CD14-positive monocyte (primary cell): ENCODE data around the gene TNPO3. TPM values are rescaled to one million over a fixed set of nuclear protein-coding genes. Genes with fewer than 3 reads are reported as not detected.

Source experiments
- DNase-seq, 3 donors: peaks; one replicate each; pipeline ENCODE4 v3.0.0-alpha.2; 2011 to 2022
- H2AFZ ChIP-seq: 2 replicates; pipeline ENCODE4 v1.6.0; 2012; ENCODE audit warnings: mild to moderate bottlenecking, low read depth, low read length, inconsistent platforms; ENCODE audit not compliant: insufficient read depth, poor library complexity, severe bottlenecking
- H3K27ac ChIP-seq, 2 donors: 1 replicate in 1 of 2; 2 replicates in 1 of 2; pipeline ENCODE4 v1.5.1; 2012 to 2013; ENCODE audit warnings: low read length in 2 of 2, control low read depth in 1 of 2, inconsistent platforms in 1 of 2, low read depth in 1 of 2, mild to moderate bottlenecking in 1 of 2
- H3K27me3 ChIP-seq, 2 donors: one replicate each; pipeline versions ENCODE4 v1.6.0 to v1.6.1; 2011 to 2013; ENCODE audit warnings: low read length in 2 of 2; ENCODE audit not compliant: control insufficient read depth in 2 of 2, insufficient read depth in 2 of 2
- H3K36me3 ChIP-seq, 2 donors: replicated peaks in 1 of 2; 1 replicate in 1 of 2; 2 replicates in 1 of 2; pipeline versions ENCODE4 v1.5.1 to v1.6.1; 2012 to 2013; ENCODE audit warnings: low read length in 2 of 2, control low read depth in 1 of 2, inconsistent platforms in 1 of 2, mild to moderate bottlenecking in 1 of 2; ENCODE audit not compliant: insufficient read depth in 2 of 2, control insufficient read depth in 1 of 2
- H3K4me1 ChIP-seq, 2 donors: 1 replicate in 1 of 2; 2 replicates in 1 of 2; pipeline versions ENCODE4 v1.5.1 to v1.6.1; 2012 to 2013; ENCODE audit warnings: low read length in 2 of 2, control low read depth in 1 of 2, inconsistent platforms in 1 of 2, mild to moderate bottlenecking in 1 of 2, moderate library complexity in 1 of 2; ENCODE audit not compliant: insufficient read depth in 2 of 2, control insufficient read depth in 1 of 2
- H3K4me2 ChIP-seq: replicated peaks from 2 replicates; pipeline ENCODE3; 2012; ENCODE audit warnings: low read length, moderate library complexity, mild to moderate bottlenecking; ENCODE audit not compliant: poor library complexity, severe bottlenecking; ENCODE audit errors: extremely low read depth
- H3K4me3 ChIP-seq, 3 experiments: fragments of 200-600 bp in 1 of 3; sonication (generic) in 1 of 3; replicated peaks in 1 of 3; 1 replicate in 2 of 3; 2 replicates in 1 of 3; pipeline ENCODE4 v1.5.1; 2011 to 2013; ENCODE audit warnings: low read length in 3 of 3, mild to moderate bottlenecking in 3 of 3, control low read depth in 2 of 3, low read depth in 2 of 3, inconsistent platforms in 1 of 3, moderate library complexity in 1 of 3
- H3K79me2 ChIP-seq: 2 replicates; pipeline ENCODE4 v1.6.0; 2012; ENCODE audit warnings: mild to moderate bottlenecking, control low read depth, inconsistent platforms, low read length, moderate library complexity; ENCODE audit not compliant: insufficient read depth
- H3K9ac ChIP-seq: 2 replicates; pipeline ENCODE4 v1.6.0; 2017; ENCODE audit warnings: low read length, mild to moderate bottlenecking; ENCODE audit not compliant: insufficient read depth, poor library complexity, severe bottlenecking
- H3K9me3 ChIP-seq, 2 donors: replicated peaks in 1 of 2; 1 replicate in 1 of 2; 2 replicates in 1 of 2; pipeline versions ENCODE4 v1.5.1 to v1.6.1; 2012 to 2013; ENCODE audit warnings: low read length in 2 of 2, control low read depth in 1 of 2; ENCODE audit not compliant: control insufficient read depth in 1 of 2, insufficient read depth in 1 of 2
- H4K20me1 ChIP-seq: 2 replicates; pipeline ENCODE4 v1.6.0; 2012; ENCODE audit warnings: mild to moderate bottlenecking, low read length, control low read depth, moderate library complexity; ENCODE audit not compliant: insufficient read depth
- H3K27ac Mint-ChIP-seq, 7 donors: one replicate each; pipeline ENCODE4 v1.8.0; 2020; ENCODE audit warnings: mild to moderate bottlenecking in 7 of 7, mixed read lengths in 7 of 7, moderate library complexity in 6 of 7, inconsistent platforms in 2 of 7
- H3K27me3 Mint-ChIP-seq, 3 donors: one replicate each; pipeline ENCODE4 v1.8.0; 2021 to 2022; ENCODE audit warnings: low read depth in 3 of 3, mild to moderate bottlenecking in 3 of 3, mixed read lengths in 3 of 3, moderate library complexity in 3 of 3, inconsistent platforms in 1 of 3
- H3K36me3 Mint-ChIP-seq, 2 donors: one replicate each; pipeline ENCODE4 v1.8.0; 2020; ENCODE audit warnings: mixed read lengths in 2 of 2, inconsistent platforms in 1 of 2, mild to moderate bottlenecking in 1 of 2
- H3K4me1 Mint-ChIP-seq: one replicate; pipeline ENCODE4 v1.8.0; 2020; ENCODE audit warnings: mild to moderate bottlenecking, mixed read lengths
- H3K4me3 Mint-ChIP-seq, 2 donors: one replicate each; pipeline ENCODE4 v1.8.0; 2020; ENCODE audit warnings: mild to moderate bottlenecking in 2 of 2, mixed read lengths in 2 of 2, moderate library complexity in 1 of 2
- H3K9me3 Mint-ChIP-seq, 7 donors: one replicate each; pipeline ENCODE4 v1.8.0; 2020 to 2022; ENCODE audit warnings: mixed read lengths in 7 of 7, mild to moderate bottlenecking in 6 of 7, moderate library complexity in 6 of 7, inconsistent platforms in 2 of 7
- WGBS: methylation state at CpG from one replicate; pipeline ENCODE4 v1.1.5; 2013; ENCODE audit warnings: missing lambda C conversion rate; ENCODE audit not compliant: insufficient coverage; 5-methylcytosine and 5-hydroxymethylcytosine counted together
- intact Hi-C, 2 donors: fragments of 100-400 bp; cut with micrococcal nuclease; formaldehyde crosslinking; loops; one replicate each; pipeline versions ENCODE4 v1.15.0 to v1.15.1; 2023
- polyA plus RNA-seq, 3 donors: library from polyadenylated mRNA; depleted of rRNA in 1 of 3; unstranded in 2 of 3; stranded (reverse) in 1 of 3; fragments of 300-500 nt in 2 of 3; fragments of >200 nt in 1 of 3; fragmentation: Illumina TruSeq in 2 of 3; gene quantifications; 1 replicate in 2 of 3; 2 replicates in 1 of 3; pipeline ENCODE4 v1.2.3, GENCODE V29; 2012 to 2021
- TF ChIP-seq, protein P1 (sequence below): fragments of 200-600 bp; IDR thresholded peaks from one replicate; pipeline ENCODE4 v1.8.0; 2022; ENCODE audit warnings: antibody characterized with exemption, mild to moderate bottlenecking

TNPO3 gene
- polyA plus RNA-seq, 3 donors = 17.0 to 23.8 (median 19.7) TPM

- Mint-ChIP-seq H3K4me1 (no peaks in the 10 kb centered on the region), H3K9me3 (no peaks in the 10 kb centered on the region), H3K4me3 (no peak overlapping the region), H3K27me3 (no peaks in the 10 kb centered on the region), H3K27ac (peak overlapping the region in 1 of 7 donors; percentile 37), H3K36me3 (peaks cover 79 to 87% of the 10 kb centered on the region in 2 donors)
- TF ChIP-seq, protein P1, sequence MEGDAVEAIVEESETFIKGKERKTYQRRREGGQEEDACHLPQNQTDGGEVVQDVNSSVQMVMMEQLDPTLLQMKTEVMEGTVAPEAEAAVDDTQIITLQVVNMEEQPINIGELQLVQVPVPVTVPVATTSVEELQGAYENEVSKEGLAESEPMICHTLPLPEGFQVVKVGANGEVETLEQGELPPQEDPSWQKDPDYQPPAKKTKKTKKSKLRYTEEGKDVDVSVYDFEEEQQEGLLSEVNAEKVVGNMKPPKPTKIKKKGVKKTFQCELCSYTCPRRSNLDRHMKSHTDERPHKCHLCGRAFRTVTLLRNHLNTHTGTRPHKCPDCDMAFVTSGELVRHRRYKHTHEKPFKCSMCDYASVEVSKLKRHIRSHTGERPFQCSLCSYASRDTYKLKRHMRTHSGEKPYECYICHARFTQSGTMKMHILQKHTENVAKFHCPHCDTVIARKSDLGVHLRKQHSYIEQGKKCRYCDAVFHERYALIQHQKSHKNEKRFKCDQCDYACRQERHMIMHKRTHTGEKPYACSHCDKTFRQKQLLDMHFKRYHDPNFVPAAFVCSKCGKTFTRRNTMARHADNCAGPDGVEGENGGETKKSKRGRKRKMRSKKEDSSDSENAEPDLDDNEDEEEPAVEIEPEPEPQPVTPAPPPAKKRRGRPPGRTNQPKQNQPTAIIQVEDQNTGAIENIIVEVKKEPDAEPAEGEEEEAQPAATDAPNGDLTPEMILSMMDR = no peak
- Histone ChIP-seq H3K27me3 (no peaks in the 10 kb centered on the region), H3K27ac (no peak overlapping the region), H3K4me1 (no peaks in the 10 kb centered on the region), H3K4me3 (no peak overlapping the region), H3K4me2 (no peak overlapping the region), H3K9ac (no peak overlapping the region), H3K9me3 (no peaks in the 10 kb centered on the region), H2AFZ (no peak overlapping the region), H4K20me1 (no peaks in the 10 kb centered on the region), H3K79me2 (no peaks in the 10 kb centered on the region), H3K36me3 (peaks cover 87 to 100% of the 10 kb centered on the region in 2 donors)
- DNase-seq = no peak
- intact Hi-C loops = no loop called here
Measured at GRCh38 chr7:128985660-128986059, 69.3 kb downstream of the TNPO3 start.

DNA sequence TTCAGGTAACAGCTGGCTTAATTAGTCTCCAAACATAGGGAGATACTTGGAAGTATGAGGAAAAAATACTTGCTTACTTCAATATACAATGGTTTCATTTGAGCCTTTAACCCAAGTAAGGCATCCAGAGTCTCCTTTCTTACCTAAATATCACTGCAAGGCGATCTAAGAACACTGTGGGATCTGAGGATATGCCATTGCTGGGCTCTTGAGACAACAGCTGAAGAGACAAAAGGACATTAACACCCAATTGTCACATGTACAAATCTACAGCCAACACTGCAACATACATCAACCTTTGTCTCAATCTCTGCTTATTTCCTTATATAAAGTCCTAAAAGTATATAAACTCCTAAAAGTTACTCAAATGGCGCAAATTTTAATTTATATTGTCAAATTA is 72.8 kb downstream of the TNPO3 start:
- DNase-seq = no peak
- no peaks in the 10 kb centered on the region for H3K4me1 ChIP-seq
- H3K27ac Mint-ChIP-seq = no peak overlapping the region
- H3K9me3 Mint-ChIP-seq = no peaks in the 10 kb centered on the region
- TF ChIP-seq, protein P1 = no peak
- no peaks in the 10 kb centered on the region for H4K20me1 ChIP-seq
- peaks cover 82 to 92% of the 10 kb centered on the region in 2 donors for H3K36me3 Mint-ChIP-seq
- no peaks in the 10 kb centered on the region for H3K79me2 ChIP-seq
- peaks cover 0 to 3% (median 0%) of the 10 kb centered on the region in 3 donors for H3K27me3 Mint-ChIP-seq
- no peaks in the 10 kb centered on the region for H3K9me3 ChIP-seq
- no peak overlapping the region for H3K4me3 ChIP-seq
- no peaks in the 10 kb centered on the region for H3K27me3 ChIP-seq
- no peak overlapping the region for H3K4me2 ChIP-seq
- intact Hi-C loops = no loop called here
- H3K4me3 Mint-ChIP-seq = no peak overlapping the region
- WGBS = 100% methylated on average over 1 of the region's 2 CpGs
- no peak overlapping the region for H3K9ac ChIP-seq
- no peak overlapping the region for H2AFZ ChIP-seq
- no peak overlapping the region for H3K27ac ChIP-seq
- H3K4me1 Mint-ChIP-seq = no peaks in the 10 kb centered on the region
- H3K36me3 ChIP-seq = peaks cover 89 to 100% of the 10 kb centered on the region in 2 donors
